Loucy (cell line): ENCODE results near the gene KDM5C.

Experiments used
- CTCF ChIP-seq: fragments of 200-600 bp; sonication (generic); conservative IDR thresholded peaks from 2 replicates; pipeline ENCODE4 v1.5.1; 2014; ENCODE audit warnings: mild to moderate bottlenecking, antibody characterized with exemption, low read length
- EZH2phosphoT487 ChIP-seq: fragments of 200-600 bp; IDR thresholded peaks from 2 replicates; pipeline ENCODE4 v1.6.1; 2018; ENCODE audit warnings: antibody characterized with exemption, mild to moderate bottlenecking, moderate library complexity, borderline replicate concordance

DNA sequence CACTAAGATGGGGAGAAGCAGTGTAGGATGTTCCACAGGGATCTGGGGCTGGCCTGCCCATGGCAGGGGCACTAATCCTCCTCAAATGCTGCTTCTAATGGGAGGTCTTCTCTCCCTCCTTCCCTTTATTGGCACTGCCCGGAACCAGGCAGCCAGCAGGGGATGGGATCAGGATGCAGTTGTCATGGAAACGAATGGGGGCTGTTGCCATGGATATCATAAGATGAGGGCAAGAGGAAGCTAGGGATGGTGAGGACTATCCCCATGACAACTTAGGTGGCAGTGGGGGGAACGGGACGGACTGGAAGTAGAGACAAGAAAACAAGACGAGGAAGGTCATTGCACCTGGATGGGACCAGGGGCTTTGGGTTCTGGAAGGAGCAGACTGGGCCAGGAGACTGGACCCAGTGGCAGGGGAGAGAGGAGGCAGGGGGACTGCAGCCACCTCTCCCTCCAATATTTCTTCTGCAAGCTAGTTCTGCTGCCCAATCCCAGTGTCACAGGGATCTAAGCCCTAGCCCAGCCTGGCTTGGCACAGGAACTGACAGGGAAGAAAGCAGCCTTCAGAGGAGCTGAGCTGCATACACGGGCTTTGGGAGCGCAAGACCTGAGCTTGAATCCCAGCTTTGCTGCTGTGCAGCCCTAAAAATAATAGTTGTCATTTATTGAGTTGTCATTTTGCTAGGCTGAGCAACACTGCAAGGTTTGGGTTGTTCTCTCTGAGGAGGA is 37.3 kb upstream of the KDM5C start:
- TF ChIP-seq CTCF (no peak), EZH2phosphoT487 (no peak)
